Measurements from ENCODE around the gene ST7L. TPM values are rescaled to one million over a fixed set of nuclear protein-coding genes. Genes with fewer than 3 reads are reported as not detected.
A peak's percentile ranks its signal among the peaks of the same experiment; 100 is the strongest.

The ST7L gene
- total RNA-seq, 2 experiments from 2014 or later = 25.5 to 29.8 TPM

GRCh38 chr1:112544751-112545150 lies 74.2 kb downstream of the ST7L start:
- CTCF ChIA-PET = interaction anchor here (0.6 to 1.5 kb wide), 3 partner anchors 17 to 66 kb away, joined by 3 read pairs; no protein-coding TSS in a partner anchor
- Histone ChIP-seq H3K27ac (ENCODE audit: low read depth in 1 of 2, low read length in 2 of 2) (no peak overlapping the region), H3K27me3 (ENCODE audit: control insufficient read depth in 1 of 2, insufficient read depth in 2 of 2, low read length in 2 of 2) (no peaks in the 10 kb centered on the region), H3K4me3 (ENCODE audit: low read length) (no peak overlapping the region), H3K9me3 (ENCODE audit: control insufficient read depth in 1 of 2, insufficient read depth in 1 of 2, low read length in 2 of 2) (no peaks in the 10 kb centered on the region), H3K36me3 (ENCODE audit: insufficient read depth, low read length) (peaks cover 5% of the 10 kb centered on the region), H3K4me1 (ENCODE audit: insufficient read depth, low read length) (no peaks in the 10 kb centered on the region)
- TF ChIP-seq CTCF (IDR thresholded peaks at IDR 0.05) = no peak
- Mint-ChIP-seq H3K9me3 (no peaks in the 10 kb centered on the region), H3K27me3 (no peaks in the 10 kb centered on the region), H3K4me1 (ENCODE audit: low read depth) (no peaks in the 10 kb centered on the region), H3K27ac (no peak overlapping the region), H3K4me3 (no peak overlapping the region), H3K36me3 (ENCODE audit: low read depth) (peaks cover 41% of the 10 kb centered on the region)
- ATAC-seq (ENCODE audit: poor library complexity) (no peak), DNase-seq (no peak)
- POLR2A ChIA-PET = interaction anchor here (1.1 kb wide), 1 partner anchor 14 kb away, joined by 3 read pairs; no protein-coding TSS in a partner anchor
- intact Hi-C loops (cut with DNase I, micrococcal nuclease) = no loop called here

GRCh38 chr1:112544011-112544688 lies 74.8 kb downstream of the ST7L start:
- Mint-ChIP-seq H3K4me3 (no peak overlapping the region), H3K36me3 (ENCODE audit: low read depth) (peaks cover 37% of the 10 kb centered on the region), H3K27ac (no peak overlapping the region), H3K4me1 (ENCODE audit: low read depth) (no peaks in the 10 kb centered on the region), H3K9me3 (no peaks in the 10 kb centered on the region), H3K27me3 (no peaks in the 10 kb centered on the region)
- POLR2A ChIA-PET = interaction anchor here (0.7 to 1.1 kb wide), 2 partner anchors 13 to 42 kb away, joined by 3 read pairs; no protein-coding TSS in a partner anchor
- no peak for ATAC-seq (ENCODE audit: poor library complexity)
- CTCF ChIA-PET = interaction anchor here (0.9 to 1.5 kb wide), 2 partner anchors 42 to 66 kb away, joined by 3 read pairs; no protein-coding TSS in a partner anchor
- DNase-seq = peak in 1 of 14 experiments; percentile 11
- Histone ChIP-seq H3K4me3 (ENCODE audit: low read length) (no peak overlapping the region), H3K27me3 (ENCODE audit: control insufficient read depth in 1 of 2, insufficient read depth in 2 of 2, low read length in 2 of 2) (no peaks in the 10 kb centered on the region), H3K36me3 (ENCODE audit: insufficient read depth, low read length) (peaks cover 5% of the 10 kb centered on the region), H3K27ac (ENCODE audit: low read depth in 1 of 2, low read length in 2 of 2) (no peak overlapping the region), H3K9me3 (ENCODE audit: control insufficient read depth in 1 of 2, insufficient read depth in 1 of 2, low read length in 2 of 2) (no peaks in the 10 kb centered on the region), H3K4me1 (ENCODE audit: insufficient read depth, low read length) (no peaks in the 10 kb centered on the region)
- intact Hi-C loops (cut with DNase I, micrococcal nuclease) = no loop called here
- TF ChIP-seq CTCF (IDR thresholded peaks at IDR 0.05) = no peak

GRCh38 chr1:112542206-112542973 lies 76.6 kb downstream of the ST7L start:
- H3K27ac ChIP-seq (ENCODE audit: low read depth in 1 of 2, low read length in 2 of 2) = no peak overlapping the region
- DNase-seq (no peak), ATAC-seq (ENCODE audit: poor library complexity) (no peak)
- ChIA-PET POLR2A (no interaction called here), CTCF (no interaction called here)
- H3K27me3 ChIP-seq (ENCODE audit: control insufficient read depth in 1 of 2, insufficient read depth in 2 of 2, low read length in 2 of 2) = no peaks in the 10 kb centered on the region
- H3K4me3 Mint-ChIP-seq = no peak overlapping the region
- no peaks in the 10 kb centered on the region for H3K4me1 ChIP-seq (ENCODE audit: insufficient read depth, low read length)
- H3K4me1 Mint-ChIP-seq (ENCODE audit: low read depth) = no peaks in the 10 kb centered on the region
- no peaks in the 10 kb centered on the region for H3K9me3 Mint-ChIP-seq
- no peak overlapping the region for H3K27ac Mint-ChIP-seq
- H3K4me3 ChIP-seq (ENCODE audit: low read length) = no peak overlapping the region
- no peak for TF ChIP-seq CTCF (IDR thresholded peaks at IDR 0.05)
- intact Hi-C loops (cut with DNase I, micrococcal nuclease) = no loop called here
- H3K36me3 ChIP-seq (ENCODE audit: insufficient read depth, low read length) = peaks cover 5% of the 10 kb centered on the region
- H3K36me3 Mint-ChIP-seq (ENCODE audit: low read depth) = peaks cover 44% of the 10 kb centered on the region
- no peaks in the 10 kb centered on the region for H3K9me3 ChIP-seq (ENCODE audit: control insufficient read depth in 1 of 2, insufficient read depth in 1 of 2, low read length in 2 of 2)
- no peaks in the 10 kb centered on the region for H3K27me3 Mint-ChIP-seq

Data from CD4-positive, alpha-beta T cell (primary cell).